ENCODE data around the gene PDE7B.

The PDE7B gene

GRCh38 chr6:135990439-135990838 lies 138.9 kb downstream of the PDE7B start:
- H3K4me3 Mint-ChIP-seq = no peak overlapping the region
- H3K9me3 Mint-ChIP-seq = peaks cover 4% of the 10 kb centered on the region
- peaks cover 3% of the 10 kb centered on the region for H3K36me3 Mint-ChIP-seq (ENCODE audit: low read depth)
- H3K27me3 Mint-ChIP-seq (ENCODE audit: low read depth) = no peaks in the 10 kb centered on the region
- no peak overlapping the region for H3K27ac Mint-ChIP-seq
- no peaks in the 10 kb centered on the region for H3K4me1 Mint-ChIP-seq (ENCODE audit: low read depth)

GRCh38 chr6:135990855-135991464 lies 139.5 kb downstream of the PDE7B start:
- Mint-ChIP-seq H3K4me1 (ENCODE audit: low read depth) (no peaks in the 10 kb centered on the region), H3K36me3 (ENCODE audit: low read depth) (peaks cover 3% of the 10 kb centered on the region)

GRCh38 chr6:135992739-135993138 lies 141.2 kb downstream of the PDE7B start:
- H3K4me1 Mint-ChIP-seq (ENCODE audit: low read depth) = no peaks in the 10 kb centered on the region
- peaks cover 3% of the 10 kb centered on the region for H3K36me3 Mint-ChIP-seq (ENCODE audit: low read depth)
- H3K9me3 Mint-ChIP-seq = peaks cover 4% of the 10 kb centered on the region
- H3K27me3 Mint-ChIP-seq (ENCODE audit: low read depth) = no peaks in the 10 kb centered on the region
- no peak overlapping the region for H3K4me3 Mint-ChIP-seq
- no peak overlapping the region for H3K27ac Mint-ChIP-seq

More at GRCh38 chr6:135990855-135991464, 139.5 kb downstream of the PDE7B start:
- H3K27me3 Mint-ChIP-seq (ENCODE audit: low read depth) = no peaks in the 10 kb centered on the region
- no peak overlapping the region for H3K27ac Mint-ChIP-seq
- peaks cover 4% of the 10 kb centered on the region for H3K9me3 Mint-ChIP-seq
- no peak overlapping the region for H3K4me3 Mint-ChIP-seq

GRCh38 chr6:135993361-135993760 lies 141.9 kb downstream of the PDE7B start:
- no peak overlapping the region for H3K27ac Mint-ChIP-seq
- no peaks in the 10 kb centered on the region for H3K27me3 Mint-ChIP-seq (ENCODE audit: low read depth)
- H3K36me3 Mint-ChIP-seq (ENCODE audit: low read depth) = peaks cover 3% of the 10 kb centered on the region
- peaks cover 4% of the 10 kb centered on the region for H3K9me3 Mint-ChIP-seq
- no peak overlapping the region for H3K4me3 Mint-ChIP-seq
- H3K4me1 Mint-ChIP-seq (ENCODE audit: low read depth) = no peaks in the 10 kb centered on the region

GRCh38 chr6:135994857-135995544 lies 143.5 kb downstream of the PDE7B start:
- Mint-ChIP-seq H3K4me3 (no peak overlapping the region), H3K4me1 (ENCODE audit: low read depth) (no peaks in the 10 kb centered on the region), H3K36me3 (ENCODE audit: low read depth) (peaks cover 3% of the 10 kb centered on the region), H3K9me3 (peaks cover 11% of the 10 kb centered on the region), H3K27ac (no peak overlapping the region), H3K27me3 (ENCODE audit: low read depth) (no peaks in the 10 kb centered on the region)

GRCh38 chr6:135995545-135995898 lies 144.0 kb downstream of the PDE7B start:
- Mint-ChIP-seq H3K27ac (no peak overlapping the region), H3K36me3 (ENCODE audit: low read depth) (peaks cover 2% of the 10 kb centered on the region), H3K27me3 (ENCODE audit: low read depth) (no peaks in the 10 kb centered on the region), H3K9me3 (peaks cover 14% of the 10 kb centered on the region), H3K4me1 (ENCODE audit: low read depth) (no peaks in the 10 kb centered on the region), H3K4me3 (no peak overlapping the region)

GRCh38 chr6:135996668-135997067 lies 145.2 kb downstream of the PDE7B start:
- Mint-ChIP-seq H3K4me1 (ENCODE audit: low read depth) (no peaks in the 10 kb centered on the region), H3K27ac (no peak overlapping the region), H3K4me3 (no peak overlapping the region), H3K36me3 (ENCODE audit: low read depth) (no peaks in the 10 kb centered on the region), H3K9me3 (peaks cover 12% of the 10 kb centered on the region), H3K27me3 (ENCODE audit: low read depth) (no peaks in the 10 kb centered on the region)

- Mint-ChIP-seq H3K4me1 (ENCODE audit: low read depth) (no peaks in the 10 kb centered on the region), H3K4me3 (no peak overlapping the region), H3K36me3 (ENCODE audit: low read depth) (no peaks in the 10 kb centered on the region), H3K27ac (no peak overlapping the region), H3K27me3 (ENCODE audit: low read depth) (no peaks in the 10 kb centered on the region), H3K9me3 (peaks cover 12% of the 10 kb centered on the region)
These were observed 147.9 kb downstream of the PDE7B start for GRCh38 chr6:135999393-135999792.

GRCh38 chr6:136007345-136007744 lies 155.8 kb downstream of the PDE7B start:
- Mint-ChIP-seq H3K27ac (no peak overlapping the region), H3K36me3 (ENCODE audit: low read depth) (no peaks in the 10 kb centered on the region), H3K9me3 (peaks cover 22% of the 10 kb centered on the region), H3K27me3 (ENCODE audit: low read depth) (no peaks in the 10 kb centered on the region), H3K4me3 (no peak overlapping the region), H3K4me1 (ENCODE audit: low read depth) (no peaks in the 10 kb centered on the region)

GRCh38 chr6:136011475-136011874 lies 160.0 kb downstream of the PDE7B start:
- Mint-ChIP-seq H3K4me1 (ENCODE audit: low read depth) (no peaks in the 10 kb centered on the region), H3K36me3 (ENCODE audit: low read depth) (no peaks in the 10 kb centered on the region), H3K4me3 (no peak overlapping the region), H3K27ac (no peak overlapping the region), H3K27me3 (ENCODE audit: low read depth) (peaks cover 3% of the 10 kb centered on the region), H3K9me3 (peaks cover 19% of the 10 kb centered on the region)

- peaks cover 3% of the 10 kb centered on the region for H3K27me3 Mint-ChIP-seq (ENCODE audit: low read depth)
- H3K4me1 Mint-ChIP-seq (ENCODE audit: low read depth) = no peaks in the 10 kb centered on the region
- H3K27ac Mint-ChIP-seq = no peak overlapping the region
- peaks cover 10% of the 10 kb centered on the region for H3K9me3 Mint-ChIP-seq
- H3K36me3 Mint-ChIP-seq (ENCODE audit: low read depth) = no peaks in the 10 kb centered on the region
- H3K4me3 Mint-ChIP-seq = no peak overlapping the region
These were observed 160.8 kb downstream of the PDE7B start for GRCh38 chr6:136012198-136012887.

- peaks cover 3% of the 10 kb centered on the region for H3K27me3 Mint-ChIP-seq (ENCODE audit: low read depth)
- no peaks in the 10 kb centered on the region for H3K4me1 Mint-ChIP-seq (ENCODE audit: low read depth)
- no peak overlapping the region for H3K4me3 Mint-ChIP-seq
- no peak overlapping the region for H3K27ac Mint-ChIP-seq
- H3K36me3 Mint-ChIP-seq (ENCODE audit: low read depth) = no peaks in the 10 kb centered on the region
- H3K9me3 Mint-ChIP-seq = peaks cover 7% of the 10 kb centered on the region
These were observed 161.4 kb downstream of the PDE7B start for GRCh38 chr6:136012943-136013342.

- Mint-ChIP-seq H3K4me1 (ENCODE audit: low read depth) (no peaks in the 10 kb centered on the region), H3K27me3 (ENCODE audit: low read depth) (peaks cover 6% of the 10 kb centered on the region), H3K9me3 (peaks cover 3% of the 10 kb centered on the region), H3K4me3 (no peak overlapping the region), H3K27ac (no peak overlapping the region), H3K36me3 (ENCODE audit: low read depth) (no peaks in the 10 kb centered on the region)
These were observed 163.2 kb downstream of the PDE7B start for GRCh38 chr6:136014454-136015437.

- no peaks in the 10 kb centered on the region for H3K9me3 Mint-ChIP-seq
- H3K27ac Mint-ChIP-seq = no peak overlapping the region
- no peaks in the 10 kb centered on the region for H3K4me1 Mint-ChIP-seq (ENCODE audit: low read depth)
- no peaks in the 10 kb centered on the region for H3K36me3 Mint-ChIP-seq (ENCODE audit: low read depth)
- H3K27me3 Mint-ChIP-seq (ENCODE audit: low read depth) = peaks cover 9% of the 10 kb centered on the region
- no peak overlapping the region for H3K4me3 Mint-ChIP-seq
These were observed 164.0 kb downstream of the PDE7B start for GRCh38 chr6:136015531-136015930.
